T follicular helper cell (primary cell): ENCODE measurements around the gene CD320.
"Not testable (repeated sequence)": the region's sequence is repeated elsewhere in the genome, so short reads cannot be mapped to it uniquely, and the experiment has no call there.

ENCODE experiments used
- DNase-seq: peaks from one replicate; pipeline ENCODE4 v3.0.0-alpha.2; 2020; ENCODE audit warnings: low read depth
- total RNA-seq, 2 experiments: gene quantifications; one replicate each; lab custom pipeline; 2026; lab: John Stamatoyannopoulos, UW

Gene CD320
- 29.7 to 70.1 reads per million in 2 experiments for total RNA-seq

- DNase-seq: peak; percentile 77
These were observed at the start of gene CD320 for GRCh38 chr19:8307965-8308866. TSS of gene CD320 (minus strand) at chr19:8308358. CDS start at chr19:8308290, 68 bp downstream.

GRCh38 chr19:8357007-8357521 lies 48.9 kb upstream of the CD320 start:
- no peak for DNase-seq

GRCh38 chr19:8355631-8356402 lies 47.7 kb upstream of the CD320 start:
- no peak for DNase-seq

GRCh38 chr19:8352845-8353244 lies 44.7 kb upstream of the CD320 start:
- not testable (repeated sequence) for DNase-seq

- DNase-seq: no peak
These were observed 44.1 kb upstream of the CD320 start for GRCh38 chr19:8352134-8352827.

- not testable (repeated sequence) for DNase-seq
These were observed 41.6 kb upstream of the CD320 start for GRCh38 chr19:8349629-8350372.

GRCh38 chr19:8343483-8343844 lies 35.3 kb upstream of the CD320 start:
- DNase-seq: no peak

- peak; percentile 85 for DNase-seq
These were observed 34.7 kb upstream of the CD320 start, which contains the start of gene KANK3 for GRCh38 chr19:8342684-8343482. TSS of gene KANK3 (minus strand) at chr19:8343262. CDS start at chr19:8337828, 5,434 bp downstream.

GRCh38 chr19:8342316-8342683 lies 34.1 kb upstream of the CD320 start:
- no peak for DNase-seq

GRCh38 chr19:8341504-8341903 lies 33.3 kb upstream of the CD320 start:
- not testable (repeated sequence) for DNase-seq

GRCh38 chr19:8340341-8341096 lies 32.4 kb upstream of the CD320 start:
- no peak for DNase-seq

GRCh38 chr19:8338835-8339234 lies 30.7 kb upstream of the CD320 start:
- no peak for DNase-seq

- no peak for DNase-seq
These were observed 29.6 kb upstream of the CD320 start for GRCh38 chr19:8337728-8338127.

GRCh38 chr19:8336660-8337059 lies 28.5 kb upstream of the CD320 start:
- DNase-seq: no peak

- no peak for DNase-seq
These were observed 28.0 kb upstream of the CD320 start for GRCh38 chr19:8336072-8336569.

- no peak for DNase-seq
These were observed 27.3 kb upstream of the CD320 start for GRCh38 chr19:8335343-8336071.

- no peak for DNase-seq
These were observed 26.5 kb upstream of the CD320 start for GRCh38 chr19:8334458-8335342.
